Measurements from ENCODE around the gene PHC2.
A peak's percentile ranks its signal among the peaks of the same experiment; 100 is the strongest.

PHC2 gene

GRCh38 chr1:33347650-33347992 lies 83.3 kb downstream of the PHC2 start:
- no peak for TF ChIP-seq CTCF (IDR thresholded peaks at IDR 0.05; ENCODE audit: low read depth, low read length, missing control alignments)
- Histone ChIP-seq H3K36me3 (replicated peaks) (peaks cover 46% of the 10 kb centered on the region), H3K4me3 (ENCODE audit: low read depth, low read length) (peak overlapping the region; percentile 90), H3K27ac (peak overlapping the region; percentile 93), H3K27me3 (replicated peaks) (no peaks in the 10 kb centered on the region)
- DNase-seq: no peak
- in situ Hi-C loops (cut with HindIII; ENCODE audit: low pct_ligation_motif_present, low sequenced_read_pairs): no loop called here

DNA sequence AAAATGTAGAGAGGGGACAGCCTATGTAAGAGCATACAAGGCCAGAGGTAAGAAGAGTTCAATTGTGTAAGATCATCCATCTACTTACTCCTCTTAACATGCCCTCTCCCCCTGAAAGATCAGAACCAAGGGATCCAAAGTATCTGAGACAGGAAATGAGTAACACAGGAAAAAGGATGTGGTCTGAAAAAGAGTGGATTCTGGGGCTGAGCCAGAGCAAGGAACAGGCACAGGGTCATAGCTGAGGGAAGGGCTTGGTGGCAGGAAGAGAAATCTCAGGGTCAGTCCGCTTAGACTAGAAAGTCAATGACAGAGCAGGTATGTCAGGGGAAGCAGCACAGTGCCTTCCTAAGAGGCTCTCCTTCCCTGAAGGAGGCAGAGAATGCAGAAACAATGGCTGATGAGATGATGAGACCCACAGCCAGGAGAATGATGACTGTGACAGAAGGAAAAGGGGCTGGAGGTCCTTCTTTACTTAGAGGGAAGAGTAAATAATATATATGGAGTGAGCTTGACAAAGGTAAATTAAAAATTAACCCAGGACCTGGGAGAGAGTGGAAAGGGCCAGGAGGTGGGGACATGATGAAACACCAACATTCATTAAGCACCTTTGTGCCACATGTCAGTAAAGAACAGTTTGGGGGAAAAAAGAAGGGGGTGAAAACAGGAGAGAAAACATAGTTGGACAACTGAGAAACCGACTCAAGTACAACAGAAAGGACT lies 83.8 kb downstream of the PHC2 start:
- DNase-seq: peak; percentile 87
- in situ Hi-C loops (cut with HindIII; ENCODE audit: low pct_ligation_motif_present, low sequenced_read_pairs): no loop called here
- no peak for TF ChIP-seq CTCF (IDR thresholded peaks at IDR 0.05; ENCODE audit: low read depth, low read length, missing control alignments)
- H3K36me3 ChIP-seq (replicated peaks): peaks cover 49% of the 10 kb centered on the region
- no peaks in the 10 kb centered on the region for H3K27me3 ChIP-seq (replicated peaks)
- peak overlapping the region; percentile 90 for H3K4me3 ChIP-seq (ENCODE audit: low read depth, low read length)
- H3K27ac ChIP-seq: peak overlapping the region; percentile 93

DNA sequence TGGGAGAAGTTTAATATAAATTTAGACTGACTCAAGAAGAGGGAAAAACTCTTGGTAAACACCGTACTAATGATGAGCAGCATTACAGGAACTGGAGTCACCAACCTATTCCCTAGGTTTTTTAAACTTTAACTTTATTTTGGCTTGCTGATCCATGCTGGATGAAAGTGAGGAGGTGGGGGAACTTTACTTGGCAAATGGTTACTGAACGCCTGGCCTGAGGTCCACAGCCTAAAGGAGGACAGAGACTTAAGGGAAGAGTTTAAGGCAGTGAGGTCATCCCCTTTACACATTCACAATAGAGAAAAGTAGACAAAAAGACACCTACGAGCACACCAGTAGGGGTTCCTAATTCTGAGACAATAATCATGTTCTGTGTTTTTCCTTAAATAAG lies 84.4 kb downstream of the PHC2 start:
- peak overlapping the region; percentile 90 for H3K4me3 ChIP-seq (ENCODE audit: low read depth, low read length)
- H3K36me3 ChIP-seq (replicated peaks): peaks cover 54% of the 10 kb centered on the region
- TF ChIP-seq CTCF (IDR thresholded peaks at IDR 0.05; ENCODE audit: low read depth, low read length, missing control alignments): no peak
- H3K27ac ChIP-seq: peak overlapping the region; percentile 93
- in situ Hi-C loops (cut with HindIII; ENCODE audit: low pct_ligation_motif_present, low sequenced_read_pairs): no loop called here
- DNase-seq: no peak
- no peaks in the 10 kb centered on the region for H3K27me3 ChIP-seq (replicated peaks)

GRCh38 chr1:33344896-33345560 lies 85.9 kb downstream of the PHC2 start:
- H3K4me3 ChIP-seq (ENCODE audit: low read depth, low read length): peak overlapping the region; percentile 7
- in situ Hi-C loops (cut with HindIII; ENCODE audit: low pct_ligation_motif_present, low sequenced_read_pairs): no loop called here
- DNase-seq: no peak
- H3K27ac ChIP-seq: peak overlapping the region; percentile 93
- no peak for TF ChIP-seq CTCF (IDR thresholded peaks at IDR 0.05; ENCODE audit: low read depth, low read length, missing control alignments)
- H3K36me3 ChIP-seq (replicated peaks): peaks cover 64% of the 10 kb centered on the region
- no peaks in the 10 kb centered on the region for H3K27me3 ChIP-seq (replicated peaks)

DNA sequence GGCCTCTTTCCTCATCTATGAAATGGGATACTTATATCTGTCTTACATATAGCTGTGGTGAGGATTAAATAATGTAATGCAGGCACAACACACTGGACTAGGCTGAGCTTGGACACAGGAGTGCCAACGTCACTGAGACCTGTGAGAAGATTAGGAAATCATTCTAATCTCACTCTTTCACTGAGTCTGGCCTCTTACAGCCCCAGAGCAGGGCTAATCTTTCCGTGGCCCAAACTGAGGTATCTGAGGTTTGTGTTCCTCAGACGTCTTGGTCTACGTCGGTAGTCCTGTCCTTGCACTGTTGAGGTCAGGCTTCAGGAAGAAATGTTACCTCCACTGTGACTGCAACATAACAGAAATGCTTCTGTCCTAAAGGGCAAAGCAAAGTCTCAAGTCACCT lies 87.4 kb downstream of the PHC2 start:
- peak; percentile 47 for DNase-seq
- Histone ChIP-seq H3K36me3 (replicated peaks) (peaks cover 62% of the 10 kb centered on the region), H3K27ac (peak overlapping the region; percentile 93)

More for the DNA sequence above, 87.4 kb downstream of the PHC2 start:
- no peak for TF ChIP-seq CTCF (IDR thresholded peaks at IDR 0.05; ENCODE audit: low read depth, low read length, missing control alignments)
- H3K27me3 ChIP-seq (replicated peaks): no peaks in the 10 kb centered on the region
- no peak overlapping the region for H3K4me3 ChIP-seq (ENCODE audit: low read depth, low read length)
- in situ Hi-C loops (cut with HindIII; ENCODE audit: low pct_ligation_motif_present, low sequenced_read_pairs): no loop called here

Measured in brain microvascular endothelial cell (primary cell).